ENCODE results near the gene DNAH5.

Gene DNAH5

GRCh38 chr5:13662626-13663025, 281.9 kb downstream of the DNAH5 start:
- no peaks in the 10 kb centered on the region for H3K36me3 Mint-ChIP-seq (ENCODE audit: low read depth)

DNA sequence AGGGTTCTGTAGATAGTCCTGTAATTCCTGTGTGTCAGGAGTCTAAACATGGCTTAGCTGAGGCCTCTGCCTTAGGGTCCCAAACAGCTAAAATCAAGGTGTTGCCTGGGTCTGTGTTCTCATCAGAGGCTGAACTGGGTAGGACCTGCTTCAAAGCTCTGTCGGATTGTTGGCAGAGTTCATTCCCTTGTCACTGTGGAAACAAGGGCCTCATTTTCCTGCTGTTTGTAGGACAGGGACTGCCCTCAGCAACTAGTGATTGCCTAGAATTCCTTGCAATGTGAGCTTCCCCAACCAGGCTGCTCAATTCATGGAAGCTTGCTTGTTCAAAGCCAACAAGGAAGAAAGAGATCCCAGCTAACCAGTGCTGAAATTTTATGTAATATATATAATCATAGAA, 283.2 kb downstream of the DNAH5 start:
- no peak overlapping the region for H3K27ac Mint-ChIP-seq
- H3K36me3 Mint-ChIP-seq (ENCODE audit: low read depth): no peaks in the 10 kb centered on the region
- H3K4me1 Mint-ChIP-seq (ENCODE audit: low read depth): no peaks in the 10 kb centered on the region
- H3K4me3 Mint-ChIP-seq: no peak overlapping the region
- peaks cover 2% of the 10 kb centered on the region for H3K9me3 Mint-ChIP-seq
- no peak for DNase-seq
- H3K27me3 Mint-ChIP-seq: no peaks in the 10 kb centered on the region

More at GRCh38 chr5:13662626-13663025, 281.9 kb downstream of the DNAH5 start:
- H3K9me3 Mint-ChIP-seq: peaks cover 2% of the 10 kb centered on the region
- no peak overlapping the region for H3K4me3 Mint-ChIP-seq
- H3K27ac Mint-ChIP-seq: no peak overlapping the region
- no peaks in the 10 kb centered on the region for H3K4me1 Mint-ChIP-seq (ENCODE audit: low read depth)
- H3K27me3 Mint-ChIP-seq: no peaks in the 10 kb centered on the region
- no peak for DNase-seq

GRCh38 chr5:13660072-13660471, 284.4 kb downstream of the DNAH5 start:
- no peaks in the 10 kb centered on the region for H3K27me3 Mint-ChIP-seq
- DNase-seq: no peak
- no peaks in the 10 kb centered on the region for H3K36me3 Mint-ChIP-seq (ENCODE audit: low read depth)
- H3K27ac Mint-ChIP-seq: no peak overlapping the region
- H3K4me3 Mint-ChIP-seq: no peak overlapping the region
- H3K4me1 Mint-ChIP-seq (ENCODE audit: low read depth): no peaks in the 10 kb centered on the region
- H3K9me3 Mint-ChIP-seq: peaks cover 3% of the 10 kb centered on the region

- H3K9me3 Mint-ChIP-seq: peaks cover 8% of the 10 kb centered on the region
- no peak for DNase-seq
- H3K4me3 Mint-ChIP-seq: no peak overlapping the region
- no peaks in the 10 kb centered on the region for H3K36me3 Mint-ChIP-seq (ENCODE audit: low read depth)
- H3K4me1 Mint-ChIP-seq (ENCODE audit: low read depth): no peaks in the 10 kb centered on the region
- no peak overlapping the region for H3K27ac Mint-ChIP-seq
- H3K27me3 Mint-ChIP-seq: no peaks in the 10 kb centered on the region
These were observed 285.1 kb downstream of the DNAH5 start for GRCh38 chr5:13659391-13659790.

DNA sequence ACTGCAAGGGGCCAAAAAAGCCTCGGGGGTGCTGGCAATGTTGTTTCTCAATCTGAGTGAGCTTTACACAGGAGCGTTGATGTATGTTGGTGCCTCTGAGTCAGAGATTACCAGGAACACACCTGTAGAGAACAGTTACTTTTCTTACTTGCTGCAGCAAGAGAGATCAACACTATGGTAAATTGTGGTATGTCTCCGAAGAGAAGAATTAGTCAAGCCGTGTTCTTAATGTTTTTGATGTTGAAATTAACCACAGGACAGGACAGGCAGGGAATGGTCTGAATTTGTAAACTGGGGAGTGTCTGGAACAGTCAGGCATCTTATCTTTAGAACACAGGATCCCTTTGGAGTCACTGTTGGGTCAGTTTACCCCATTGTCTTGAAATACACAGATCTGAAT, 285.7 kb downstream of the DNAH5 start:
- Mint-ChIP-seq H3K9me3 (peaks cover 10% of the 10 kb centered on the region), H3K36me3 (ENCODE audit: low read depth) (no peaks in the 10 kb centered on the region), H3K4me3 (no peak overlapping the region), H3K27me3 (no peaks in the 10 kb centered on the region), H3K27ac (no peak overlapping the region), H3K4me1 (ENCODE audit: low read depth) (no peaks in the 10 kb centered on the region)
- no peak for DNase-seq

DNA sequence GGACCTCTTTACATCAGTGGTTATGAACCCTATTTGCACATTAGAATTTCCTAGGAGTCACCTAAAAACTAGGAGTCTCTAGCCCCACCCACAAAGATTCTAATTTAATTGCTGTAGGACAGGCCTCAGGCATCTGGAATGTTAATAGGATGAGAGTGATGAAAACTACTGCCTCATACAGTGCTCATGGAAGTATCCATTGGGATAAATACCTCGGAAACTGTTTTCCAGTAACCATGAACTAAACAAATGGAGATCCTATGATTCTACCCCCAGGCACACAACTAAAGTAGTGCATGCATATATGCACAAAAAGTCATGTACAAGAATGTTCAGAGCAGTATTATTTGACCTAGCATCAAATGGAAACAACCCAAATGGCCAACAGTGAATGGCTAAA, 286.3 kb downstream of the DNAH5 start:
- Mint-ChIP-seq H3K4me3 (no peak overlapping the region), H3K27me3 (no peaks in the 10 kb centered on the region), H3K36me3 (ENCODE audit: low read depth) (no peaks in the 10 kb centered on the region), H3K27ac (no peak overlapping the region), H3K9me3 (peaks cover 12% of the 10 kb centered on the region), H3K4me1 (ENCODE audit: low read depth) (no peaks in the 10 kb centered on the region)
- DNase-seq: no peak

DNA sequence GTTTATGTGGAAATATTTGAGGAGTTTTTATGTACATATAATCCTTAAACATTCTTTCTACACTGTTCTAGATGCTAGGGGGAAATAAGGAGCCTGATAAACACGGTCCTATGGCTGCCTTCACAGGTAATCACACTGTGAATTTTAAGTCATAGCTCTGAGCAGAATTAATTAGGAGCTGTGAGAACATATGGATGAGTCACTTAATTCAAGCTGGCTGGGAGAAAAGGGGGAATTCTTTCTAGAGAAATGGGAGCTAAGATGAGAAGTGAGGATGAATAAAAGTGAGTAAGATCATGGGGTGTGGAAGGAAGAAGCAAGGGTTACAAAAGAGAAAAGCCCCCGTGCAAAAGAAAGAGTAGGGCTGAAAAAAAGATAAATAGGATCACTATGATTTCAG, 290.8 kb downstream of the DNAH5 start:
- H3K9me3 Mint-ChIP-seq: peaks cover 18% of the 10 kb centered on the region
- no peak overlapping the region for H3K27ac Mint-ChIP-seq
- no peak for DNase-seq
- H3K4me1 Mint-ChIP-seq (ENCODE audit: low read depth): no peaks in the 10 kb centered on the region
- no peak overlapping the region for H3K4me3 Mint-ChIP-seq
- H3K27me3 Mint-ChIP-seq: no peaks in the 10 kb centered on the region
- H3K36me3 Mint-ChIP-seq (ENCODE audit: low read depth): no peaks in the 10 kb centered on the region

DNA sequence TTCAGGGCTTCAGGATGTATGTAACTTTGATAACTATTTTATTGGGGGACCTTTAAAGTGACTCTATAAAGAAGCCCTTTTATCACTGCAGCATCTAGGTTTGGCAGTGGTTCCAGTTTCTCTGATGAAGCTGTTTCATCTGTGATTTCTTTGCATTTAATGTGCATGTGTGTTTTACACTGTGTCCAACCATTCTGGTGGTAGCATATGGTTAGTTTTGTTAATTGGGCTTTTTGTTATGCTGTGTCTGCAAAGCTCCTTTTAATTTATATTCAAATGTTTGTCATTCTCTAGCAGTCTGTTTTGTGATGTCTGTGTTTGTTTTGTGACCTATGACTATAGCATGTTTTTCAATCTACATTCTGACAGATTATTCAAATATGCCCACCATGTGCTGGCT, 294.8 kb downstream of the DNAH5 start:
- Mint-ChIP-seq H3K4me3 (no peak overlapping the region), H3K27me3 (no peaks in the 10 kb centered on the region), H3K27ac (no peak overlapping the region), H3K9me3 (peaks cover 17% of the 10 kb centered on the region), H3K36me3 (ENCODE audit: low read depth) (no peaks in the 10 kb centered on the region), H3K4me1 (ENCODE audit: low read depth) (no peaks in the 10 kb centered on the region)
- no peak for DNase-seq

GRCh38 chr5:13648822-13649221, 295.7 kb downstream of the DNAH5 start:
- H3K27me3 Mint-ChIP-seq: no peaks in the 10 kb centered on the region
- H3K36me3 Mint-ChIP-seq (ENCODE audit: low read depth): no peaks in the 10 kb centered on the region
- peaks cover 12% of the 10 kb centered on the region for H3K9me3 Mint-ChIP-seq
- H3K4me3 Mint-ChIP-seq: no peak overlapping the region
- no peak for DNase-seq
- H3K4me1 Mint-ChIP-seq (ENCODE audit: low read depth): no peaks in the 10 kb centered on the region
- no peak overlapping the region for H3K27ac Mint-ChIP-seq

DNA sequence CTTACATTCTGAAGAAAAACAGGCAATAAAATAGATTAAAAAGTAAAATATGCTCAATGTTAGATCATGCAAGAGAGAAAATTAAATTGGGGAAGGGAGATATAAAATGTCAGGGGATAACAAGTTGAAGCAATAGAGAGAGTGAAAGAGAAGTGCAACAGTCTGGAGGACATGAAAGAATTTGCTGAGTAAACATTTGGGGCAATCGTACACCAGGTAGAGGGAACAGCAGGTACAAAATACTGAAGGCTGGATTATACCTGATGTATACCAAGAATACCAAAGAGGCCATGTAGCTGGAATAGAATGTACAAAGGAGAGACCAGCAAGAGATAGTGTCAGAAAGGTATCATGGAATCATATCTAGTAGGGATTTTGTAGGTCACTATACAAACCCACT, 300.8 kb downstream of the DNAH5 start:
- H3K4me1 Mint-ChIP-seq (ENCODE audit: low read depth): no peaks in the 10 kb centered on the region
- no peak overlapping the region for H3K4me3 Mint-ChIP-seq
- no peak for DNase-seq
- no peaks in the 10 kb centered on the region for H3K27me3 Mint-ChIP-seq
- H3K36me3 Mint-ChIP-seq (ENCODE audit: low read depth): no peaks in the 10 kb centered on the region
- H3K9me3 Mint-ChIP-seq: peaks cover 5% of the 10 kb centered on the region
- no peak overlapping the region for H3K27ac Mint-ChIP-seq

- H3K4me3 Mint-ChIP-seq: no peak overlapping the region
These were observed 301.3 kb downstream of the DNAH5 start for GRCh38 chr5:13643196-13643595.

More at GRCh38 chr5:13643196-13643595, 301.3 kb downstream of the DNAH5 start:
- no peak for DNase-seq
- H3K27ac Mint-ChIP-seq: no peak overlapping the region
- no peaks in the 10 kb centered on the region for H3K4me1 Mint-ChIP-seq (ENCODE audit: low read depth)
- no peaks in the 10 kb centered on the region for H3K36me3 Mint-ChIP-seq (ENCODE audit: low read depth)
- H3K9me3 Mint-ChIP-seq: peaks cover 3% of the 10 kb centered on the region
- H3K27me3 Mint-ChIP-seq: no peaks in the 10 kb centered on the region

Data from activated T-cell treated with anti-CD3 and anti-CD28 coated beads, Interleukin-2, amount 50 U/mL, for 24 hours (primary cell).